ENCODE measurements around the gene RNH1. TPM values are rescaled to one million over a fixed set of nuclear protein-coding genes. Genes with fewer than 3 reads are reported as not detected.

Gene RNH1
- total RNA-seq, 3 donors from 2014 or later = 159 to 172 (median 160) TPM

DNA sequence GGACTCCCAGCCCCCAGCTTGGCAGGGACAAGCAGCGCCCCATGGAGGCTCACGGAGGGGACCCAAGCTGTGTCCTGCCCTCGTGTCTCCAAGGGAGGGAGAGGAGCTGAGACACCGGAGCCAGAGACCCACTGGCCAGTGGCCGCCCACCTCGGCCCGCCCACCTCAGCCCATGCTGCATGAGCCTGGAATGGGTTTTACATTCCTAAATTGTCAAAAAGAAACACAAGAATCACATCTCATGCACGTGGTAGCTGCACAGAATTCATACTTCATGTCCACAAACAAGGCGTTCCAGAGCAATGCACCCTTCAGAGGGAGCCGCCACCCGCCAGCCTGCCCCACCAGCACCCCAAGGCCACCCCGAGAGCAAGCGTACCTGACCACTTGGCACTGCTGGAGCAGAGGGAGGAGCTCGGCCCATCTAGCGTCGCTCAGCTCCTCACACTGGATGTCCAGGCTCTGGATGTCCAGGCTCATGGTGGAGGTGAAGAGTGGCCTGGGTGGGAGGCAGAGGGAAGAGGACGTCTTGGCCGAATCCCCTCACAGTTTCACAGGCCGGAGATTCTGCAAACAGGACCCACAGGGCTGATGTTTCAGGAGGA is 5.3 kb downstream of the RNH1 start:
- Mint-ChIP-seq H3K27me3 (ENCODE audit: low read depth) (no peaks in the 10 kb centered on the region), H3K4me3 (no peak overlapping the region), H3K9me3 (no peaks in the 10 kb centered on the region), H3K4me1 (ENCODE audit: low read depth) (peaks cover 22% of the 10 kb centered on the region), H3K36me3 (ENCODE audit: insufficient read depth) (peaks cover 25% of the 10 kb centered on the region)
- DNase-seq (no peak), ATAC-seq (no peak)

DNA sequence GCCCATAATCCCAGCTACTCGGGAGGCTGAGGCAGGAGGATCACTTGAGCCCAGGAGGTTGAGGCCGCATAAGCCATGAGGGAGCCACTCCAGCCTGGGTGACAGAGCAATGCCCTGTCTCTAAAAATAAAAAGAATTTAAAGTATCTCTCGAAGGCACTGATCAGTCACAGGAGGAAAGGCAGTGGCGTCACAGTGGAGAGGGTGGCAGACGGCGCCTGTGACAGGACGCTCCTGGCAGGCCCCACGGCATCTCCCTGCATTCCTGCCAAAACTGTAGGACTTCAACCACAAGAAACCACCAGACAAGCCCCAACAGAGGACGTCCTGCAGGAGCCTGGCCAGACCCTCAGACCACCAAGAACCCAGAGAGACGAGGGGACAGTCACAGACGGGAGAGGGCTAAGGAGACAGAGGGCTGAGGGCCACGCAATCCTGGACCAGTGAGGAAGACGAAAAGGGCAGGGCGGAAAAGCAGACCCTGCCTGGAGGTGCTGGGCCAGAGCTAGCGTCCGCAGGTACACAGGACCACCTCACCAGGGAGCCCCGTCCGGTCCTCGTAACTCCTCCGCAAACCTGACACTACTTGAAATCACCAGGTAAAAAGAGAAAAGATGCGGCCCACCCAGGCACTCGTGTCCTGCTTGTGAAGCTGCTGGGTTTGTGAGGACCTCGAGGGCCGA is 5.9 kb downstream of the RNH1 start:
- ATAC-seq (no peak), DNase-seq (no peak)
- Mint-ChIP-seq H3K36me3 (ENCODE audit: insufficient read depth) (peaks cover 24% of the 10 kb centered on the region), H3K4me1 (ENCODE audit: low read depth) (peaks cover 21% of the 10 kb centered on the region), H3K9me3 (no peaks in the 10 kb centered on the region), H3K27me3 (ENCODE audit: low read depth) (no peaks in the 10 kb centered on the region), H3K4me3 (no peak overlapping the region)

DNA sequence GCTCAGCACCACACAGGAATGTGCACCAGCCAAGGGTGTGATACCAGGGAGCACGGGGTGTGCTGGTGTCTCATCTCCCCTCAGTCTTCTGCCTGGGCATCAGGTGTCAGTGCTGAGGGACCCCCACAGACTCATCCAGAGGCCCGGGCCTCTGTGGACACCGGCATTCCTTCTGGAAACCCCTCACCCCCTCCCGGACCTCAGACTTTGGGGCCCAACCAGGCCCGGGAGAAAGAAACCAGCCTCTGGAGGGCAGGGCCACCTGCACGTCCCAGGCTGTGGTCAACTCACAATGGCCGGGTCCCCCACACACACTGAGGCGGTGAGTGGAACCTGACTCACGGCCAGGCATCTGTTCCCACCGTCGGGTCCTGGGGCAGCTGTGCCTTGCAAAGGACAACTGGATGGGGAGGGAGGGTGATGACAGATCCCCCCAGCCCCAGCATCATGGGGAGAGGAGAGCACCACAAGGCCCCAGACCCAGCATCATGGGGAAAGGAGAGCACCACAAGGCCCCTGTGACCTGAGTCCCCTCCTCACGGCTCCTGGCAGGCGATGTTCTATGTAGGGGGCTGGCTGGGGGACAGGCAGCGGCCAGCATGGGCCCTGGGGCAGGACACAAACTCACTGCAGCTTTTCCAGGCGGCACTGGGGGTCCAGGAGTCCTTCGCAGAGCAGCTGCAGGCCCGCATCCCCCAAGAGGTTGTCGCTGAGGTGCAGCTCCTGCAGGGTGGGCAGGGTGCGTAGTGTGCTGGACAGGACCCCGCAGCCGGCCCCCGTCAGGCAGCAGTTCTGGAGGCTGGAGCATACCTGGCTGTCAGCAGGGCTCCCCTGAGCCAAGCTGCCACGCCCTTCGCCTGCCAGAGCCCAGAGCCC is 7.6 kb downstream of the RNH1 start:
- Mint-ChIP-seq H3K9me3 (no peaks in the 10 kb centered on the region), H3K4me1 (ENCODE audit: low read depth) (peaks cover 8% of the 10 kb centered on the region), H3K27me3 (ENCODE audit: low read depth) (no peaks in the 10 kb centered on the region), H3K36me3 (ENCODE audit: insufficient read depth) (peaks cover 29% of the 10 kb centered on the region), H3K4me3 (no peak overlapping the region)
- no peak for ATAC-seq
- no peak for DNase-seq

DNA sequence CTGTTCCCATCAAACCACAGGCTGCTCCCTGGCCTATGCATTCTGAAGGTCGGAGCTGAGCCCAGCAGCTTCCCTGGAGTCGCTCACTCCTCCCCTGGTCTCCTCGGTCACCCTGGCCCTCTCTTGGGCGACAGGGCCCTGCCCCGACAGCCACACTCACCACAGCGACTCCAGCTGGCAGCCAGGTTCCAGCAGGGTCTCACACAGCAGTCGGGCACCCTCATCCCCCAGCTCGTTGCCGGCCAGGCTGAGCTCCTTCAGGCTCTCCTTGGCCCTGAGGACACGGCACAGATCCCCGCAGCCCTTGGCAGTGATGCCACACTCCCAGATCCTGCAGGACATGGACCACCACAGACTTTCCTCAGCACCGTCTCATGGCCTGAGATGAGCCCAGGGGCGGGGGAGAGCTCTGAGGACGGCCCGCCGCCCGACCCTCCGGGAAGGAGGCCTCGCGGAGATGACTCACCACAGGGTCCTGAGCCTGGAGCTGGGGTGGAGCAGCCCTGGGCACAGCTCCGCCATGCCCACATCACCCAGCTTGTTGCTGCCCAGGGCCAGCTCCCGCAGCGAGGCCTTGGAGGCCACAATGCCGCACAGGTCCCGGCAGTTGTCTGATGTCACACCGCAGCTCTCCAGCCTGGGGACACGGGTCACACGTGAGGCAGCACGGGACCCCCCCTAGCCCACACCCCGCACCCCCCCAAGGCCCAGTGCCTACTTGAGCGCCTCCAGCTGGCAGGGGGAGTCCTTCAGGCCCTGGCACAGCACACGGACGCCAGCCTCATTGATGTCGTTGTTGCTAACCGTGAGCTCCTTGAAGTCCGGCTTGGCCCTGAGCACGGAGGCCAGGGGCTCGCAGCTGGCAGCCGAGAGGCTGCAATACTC is 8.5 kb downstream of the RNH1 start:
- Mint-ChIP-seq H3K9me3 (no peaks in the 10 kb centered on the region), H3K4me3 (no peak overlapping the region), H3K27me3 (ENCODE audit: low read depth) (no peaks in the 10 kb centered on the region), H3K36me3 (ENCODE audit: insufficient read depth) (peaks cover 31% of the 10 kb centered on the region), H3K4me1 (ENCODE audit: low read depth) (peaks cover 5% of the 10 kb centered on the region)
- DNase-seq = no peak
- ATAC-seq = no peak

DNA sequence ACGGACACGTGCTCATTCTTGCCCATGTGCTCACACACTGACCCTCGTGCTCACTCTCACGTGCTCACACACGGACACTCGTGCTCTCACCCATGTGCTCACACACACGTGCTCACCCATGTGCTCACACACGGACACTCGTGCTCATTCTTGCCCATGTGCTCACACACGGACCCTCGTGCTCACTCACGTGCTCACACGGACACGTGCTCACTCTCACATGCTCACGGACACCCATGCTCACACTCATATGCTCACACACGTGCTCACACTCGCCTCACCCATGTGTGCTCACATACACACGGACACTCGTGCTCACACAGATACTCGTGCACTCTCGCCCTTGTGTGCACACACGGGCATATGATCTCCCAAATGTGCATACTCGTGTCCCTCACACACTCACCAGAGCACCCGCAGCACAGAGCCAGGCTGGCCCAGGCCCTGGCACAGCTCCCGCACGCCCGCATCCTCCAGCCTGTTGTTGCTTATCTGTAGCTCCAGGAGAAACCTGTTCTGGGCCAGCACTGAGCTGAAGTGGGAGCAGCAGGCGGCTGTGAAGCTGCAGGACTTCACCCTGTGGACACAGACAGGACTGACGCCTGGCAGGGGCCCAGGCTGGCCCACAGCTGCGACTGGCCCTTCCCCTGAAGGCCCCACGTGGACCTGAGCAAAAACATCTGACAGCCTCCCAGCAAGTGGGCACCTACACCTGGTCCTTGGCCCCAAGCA is 9.3 kb downstream of the RNH1 start:
- no peaks in the 10 kb centered on the region for H3K27me3 Mint-ChIP-seq (ENCODE audit: low read depth)
- H3K4me1 Mint-ChIP-seq (ENCODE audit: low read depth) = no peaks in the 10 kb centered on the region
- H3K36me3 Mint-ChIP-seq (ENCODE audit: insufficient read depth) = peaks cover 31% of the 10 kb centered on the region
- no peak for DNase-seq
- no peak for ATAC-seq
- no peak overlapping the region for H3K4me3 Mint-ChIP-seq
- no peaks in the 10 kb centered on the region for H3K9me3 Mint-ChIP-seq

DNA sequence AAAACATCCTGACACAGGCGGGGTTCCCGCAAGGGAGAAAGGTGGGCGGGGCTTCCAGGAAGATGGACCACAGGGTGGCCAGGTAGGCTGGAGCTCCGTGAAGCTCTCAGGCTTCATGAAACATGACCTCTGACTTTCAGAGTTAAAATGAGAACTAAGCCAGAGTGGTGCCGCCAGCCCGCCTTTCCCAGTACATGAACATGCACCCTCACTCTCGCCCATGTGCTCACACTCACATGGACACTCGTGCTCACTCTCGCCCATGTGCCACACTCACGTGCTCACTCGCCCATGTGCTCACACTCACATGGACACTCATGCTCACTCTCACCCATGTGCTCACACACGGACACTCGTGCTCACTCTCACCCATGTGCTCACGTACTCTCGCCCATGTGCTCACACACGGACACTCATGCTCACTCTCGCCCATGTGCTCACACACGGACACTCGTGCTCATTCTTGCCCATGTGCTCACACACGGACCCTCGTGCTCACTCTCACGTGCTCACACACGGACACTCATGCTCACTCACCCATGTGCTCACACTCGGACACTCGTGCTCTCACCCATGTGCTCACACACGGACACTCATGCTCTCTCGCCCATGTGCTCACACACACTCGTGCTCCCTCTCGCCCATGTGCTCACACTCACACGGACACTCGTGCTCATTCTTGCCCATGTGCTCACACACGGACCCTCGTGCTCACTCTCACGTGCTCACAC is 10.0 kb downstream of the RNH1 start:
- ATAC-seq (no peak), DNase-seq (no peak)
- Mint-ChIP-seq H3K4me1 (ENCODE audit: low read depth) (no peaks in the 10 kb centered on the region), H3K4me3 (no peak overlapping the region), H3K27me3 (ENCODE audit: low read depth) (no peaks in the 10 kb centered on the region), H3K9me3 (no peaks in the 10 kb centered on the region), H3K36me3 (ENCODE audit: insufficient read depth) (peaks cover 31% of the 10 kb centered on the region)

DNA sequence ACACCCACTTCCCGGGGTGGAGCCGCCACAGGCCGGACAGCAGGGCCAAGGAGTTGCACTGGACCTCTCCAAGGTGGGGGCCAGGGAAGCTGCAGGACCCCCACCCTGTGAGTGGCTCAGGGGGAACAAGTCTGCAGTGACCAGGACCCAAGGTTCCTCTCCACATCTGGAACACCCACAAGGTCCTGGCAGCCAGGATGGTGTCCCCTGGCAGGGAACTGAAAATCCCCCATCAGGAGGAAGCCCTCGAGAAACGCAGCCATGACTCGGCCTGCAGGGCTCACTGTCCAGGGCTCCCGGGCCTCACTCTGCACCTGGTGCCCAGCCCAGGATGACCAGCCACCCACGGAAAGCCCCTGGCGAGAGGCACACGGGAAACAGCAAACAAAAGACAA is 11.5 kb downstream of the RNH1 start:
- DNase-seq (no peak), ATAC-seq (no peak)
- Mint-ChIP-seq H3K27me3 (ENCODE audit: low read depth) (no peaks in the 10 kb centered on the region), H3K9me3 (no peaks in the 10 kb centered on the region), H3K36me3 (ENCODE audit: insufficient read depth) (peaks cover 31% of the 10 kb centered on the region), H3K4me1 (ENCODE audit: low read depth) (no peaks in the 10 kb centered on the region), H3K4me3 (no peak overlapping the region)

DNA sequence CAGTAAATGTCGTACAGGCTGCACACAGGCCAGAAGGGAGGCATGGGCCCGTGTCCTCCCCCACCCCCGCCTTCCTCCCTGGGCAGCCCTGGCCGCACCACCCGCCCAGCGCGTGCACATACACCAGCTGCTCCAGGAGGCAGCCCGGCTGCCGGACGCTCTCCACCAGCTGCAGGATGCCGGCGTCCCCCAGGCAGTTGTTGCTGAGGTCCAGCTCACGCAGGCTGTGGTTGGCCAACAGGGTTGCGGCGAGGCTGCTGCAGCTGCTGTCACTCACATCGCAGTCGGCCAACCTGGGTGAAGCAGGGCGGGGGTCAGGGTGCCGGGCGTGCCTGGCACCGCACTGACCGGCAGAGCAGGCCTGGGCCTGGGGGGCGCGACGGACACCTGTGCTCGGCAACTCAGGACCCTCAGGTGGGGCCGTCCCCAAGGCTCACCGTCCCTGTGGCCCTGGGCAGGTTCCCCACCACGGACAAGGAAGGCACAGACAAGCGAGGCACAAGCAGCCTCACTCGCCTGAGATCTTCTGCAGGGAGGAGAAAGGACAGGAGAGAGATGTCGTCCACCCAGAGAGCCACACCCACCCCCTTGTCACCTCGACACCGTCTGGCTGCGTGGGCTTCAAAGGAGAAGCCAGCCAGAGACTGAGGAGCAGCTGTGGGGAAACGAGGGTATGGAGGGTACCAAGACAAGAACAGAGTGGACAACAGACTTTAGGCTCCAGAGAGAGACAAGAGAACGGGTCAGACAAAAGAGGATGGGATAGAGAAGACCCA is 12.1 kb downstream of the RNH1 start:
- Mint-ChIP-seq H3K4me1 (ENCODE audit: low read depth) (no peaks in the 10 kb centered on the region), H3K9me3 (no peaks in the 10 kb centered on the region), H3K4me3 (no peak overlapping the region), H3K36me3 (ENCODE audit: insufficient read depth) (peaks cover 28% of the 10 kb centered on the region), H3K27me3 (ENCODE audit: low read depth) (no peaks in the 10 kb centered on the region)
- DNase-seq (no peak), ATAC-seq (no peak)

DNA sequence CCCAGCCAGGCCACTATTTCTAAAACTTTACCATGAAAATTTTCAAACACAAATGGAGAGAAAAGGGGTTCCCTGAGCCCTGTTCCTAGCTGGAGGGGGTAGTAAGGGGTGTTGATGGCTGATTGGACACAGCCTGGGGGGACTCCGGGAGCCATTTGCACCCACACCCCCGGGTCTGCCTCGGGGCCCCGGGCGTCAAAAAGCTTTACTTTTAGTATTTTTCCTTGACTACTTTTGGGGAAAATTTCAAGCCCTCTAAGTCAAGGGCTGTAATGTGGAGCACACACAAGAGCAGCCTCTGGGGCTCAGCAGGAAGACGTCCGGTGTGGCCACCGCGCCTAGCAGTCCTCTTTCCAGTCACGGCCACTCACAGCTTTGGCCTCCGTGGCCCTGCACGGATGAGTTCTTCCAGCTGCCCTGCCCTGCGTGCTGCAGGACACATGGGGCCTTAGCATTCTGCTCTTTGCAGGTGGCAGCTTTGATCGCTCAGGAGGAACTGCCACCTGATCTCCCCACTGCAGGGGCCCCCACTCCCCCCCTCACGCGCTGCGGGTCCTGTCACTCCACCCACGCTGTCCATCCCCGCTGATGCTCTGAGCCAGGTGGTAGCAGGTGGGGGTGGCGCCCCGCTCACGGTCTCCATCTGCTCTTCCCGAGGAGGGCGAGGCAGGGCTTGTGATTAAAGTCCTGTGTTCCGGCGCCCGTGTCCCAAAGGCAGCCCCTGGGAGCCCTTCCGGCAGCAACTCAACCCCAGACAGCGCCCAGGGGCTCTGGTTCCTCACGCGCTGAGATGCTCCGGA is 14.4 kb downstream of the RNH1 start:
- Mint-ChIP-seq H3K4me1 (ENCODE audit: low read depth) (no peaks in the 10 kb centered on the region), H3K27me3 (ENCODE audit: low read depth) (no peaks in the 10 kb centered on the region), H3K4me3 (no peak overlapping the region), H3K9me3 (no peaks in the 10 kb centered on the region), H3K36me3 (ENCODE audit: insufficient read depth) (peaks cover 21% of the 10 kb centered on the region)
- ATAC-seq = no peak
- no peak for DNase-seq

DNA sequence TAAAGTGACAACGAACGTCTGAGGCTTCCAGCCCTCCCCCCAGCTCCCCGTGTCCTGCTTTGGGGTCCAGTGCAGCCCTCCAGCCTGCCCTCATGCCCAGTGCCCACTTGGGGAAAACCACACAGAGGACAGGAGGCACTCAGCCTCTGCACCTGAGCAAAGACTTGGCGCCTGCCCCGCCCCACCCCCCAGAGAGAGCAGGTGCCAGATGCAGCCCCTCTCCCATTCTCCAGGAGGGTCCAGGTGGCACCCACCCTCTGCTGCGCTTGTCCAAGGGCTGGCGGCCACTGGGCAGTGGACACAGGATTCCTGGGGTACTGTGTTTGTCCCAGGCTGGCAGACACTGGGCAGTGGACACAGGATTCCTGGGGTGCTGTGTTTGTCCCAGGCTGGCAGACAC is 15.7 kb downstream of the RNH1 start:
- DNase-seq (no peak), ATAC-seq (no peak)
- H3K27me3 Mint-ChIP-seq (ENCODE audit: low read depth) = no peaks in the 10 kb centered on the region
- H3K4me1 Mint-ChIP-seq (ENCODE audit: low read depth) = no peaks in the 10 kb centered on the region
- H3K9me3 Mint-ChIP-seq = no peaks in the 10 kb centered on the region
- peaks cover 13% of the 10 kb centered on the region for H3K36me3 Mint-ChIP-seq (ENCODE audit: insufficient read depth)
- H3K4me3 Mint-ChIP-seq = no peak overlapping the region

DNA sequence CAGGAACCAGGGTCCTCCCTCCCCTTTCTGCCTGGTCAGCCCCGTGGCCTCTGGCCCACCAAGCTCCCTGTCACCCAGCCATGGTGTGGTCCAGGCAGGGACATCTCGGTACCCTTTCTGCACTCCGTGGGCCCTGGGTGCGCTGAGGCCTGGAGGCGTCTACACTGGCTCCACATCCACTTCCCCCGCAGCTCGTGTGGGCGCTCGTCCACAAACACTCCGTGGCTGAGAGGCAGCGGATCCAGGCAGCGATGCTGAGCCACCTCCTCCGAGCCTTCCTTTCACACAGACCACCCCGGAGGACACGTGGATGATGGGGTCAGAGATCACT is 16.1 kb downstream of the RNH1 start:
- no peak for DNase-seq
- H3K27me3 Mint-ChIP-seq (ENCODE audit: low read depth) = no peaks in the 10 kb centered on the region
- no peak for ATAC-seq
- H3K4me1 Mint-ChIP-seq (ENCODE audit: low read depth) = no peaks in the 10 kb centered on the region
- peaks cover 12% of the 10 kb centered on the region for H3K36me3 Mint-ChIP-seq (ENCODE audit: insufficient read depth)
- no peak overlapping the region for H3K4me3 Mint-ChIP-seq
- no peaks in the 10 kb centered on the region for H3K9me3 Mint-ChIP-seq
